ENCODE measurements around the gene CARNS1. TPM values are rescaled to one million over a fixed set of nuclear protein-coding genes. Genes with fewer than 3 reads are reported as not detected.

The CARNS1 gene
- total RNA-seq, 1 donor from 2014 or later = 0.23 TPM

DNA sequence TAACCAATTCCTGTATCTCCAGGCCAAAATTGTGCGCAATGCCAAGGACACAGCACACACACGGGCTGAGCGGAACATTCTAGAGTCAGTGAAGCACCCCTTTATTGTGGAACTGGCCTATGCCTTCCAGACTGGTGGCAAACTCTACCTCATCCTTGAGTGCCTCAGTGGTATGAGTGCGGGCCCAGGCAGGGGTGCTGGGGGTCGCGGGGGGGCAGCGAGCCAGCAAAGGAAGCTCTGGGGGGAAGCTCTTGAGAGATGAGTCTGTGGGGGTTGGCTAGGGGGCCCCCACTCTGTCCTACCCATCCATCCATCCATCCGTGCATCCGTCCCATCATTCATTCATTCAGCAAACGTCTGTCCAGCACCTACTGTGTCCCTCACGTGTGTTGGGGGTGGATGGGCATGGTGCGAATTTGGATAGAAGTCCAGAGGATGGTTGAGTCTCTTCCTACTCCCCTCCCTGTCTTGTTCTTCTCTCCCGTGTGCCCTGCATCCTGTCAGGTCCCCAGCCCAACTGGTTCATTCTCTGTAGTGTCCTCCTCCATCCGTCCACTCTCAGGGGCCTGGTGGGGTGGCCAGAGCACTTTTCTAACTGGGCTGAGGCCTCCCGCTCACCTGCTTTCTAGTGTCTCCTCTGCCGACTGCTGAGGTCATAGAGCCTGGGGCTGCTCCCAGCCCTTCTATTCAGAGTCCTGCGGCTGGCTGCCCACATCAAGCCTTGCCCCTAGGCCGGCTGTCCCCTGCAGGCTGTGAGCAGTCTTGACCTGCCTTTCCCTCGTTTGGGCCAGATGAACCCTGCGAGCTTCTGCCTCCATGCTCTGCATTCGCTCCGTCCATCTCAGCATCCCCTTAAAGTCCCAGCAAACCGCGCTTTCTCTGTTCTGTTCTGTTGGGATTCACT lies 16.1 kb downstream of the CARNS1 start:
- no peaks in the 10 kb centered on the region for H3K9me3 Mint-ChIP-seq (ENCODE audit: unreplicated experiment)
- no peaks in the 10 kb centered on the region for H3K27me3 Mint-ChIP-seq (ENCODE audit: low read depth, unreplicated experiment)
- H3K27ac Mint-ChIP-seq (ENCODE audit: unreplicated experiment) = peak overlapping the region; percentile 15
- H3K4me3 Mint-ChIP-seq (ENCODE audit: unreplicated experiment) = peak overlapping the region; percentile 45
- Histone ChIP-seq H3K27ac (ENCODE audit: low read depth, low read length) (no peak overlapping the region), H4K20me1 (ENCODE audit: insufficient read depth, low read length) (peaks cover 3% of the 10 kb centered on the region), H2AFZ (ENCODE audit: low read depth, low read length) (no peak overlapping the region), H3K27me3 (ENCODE audit: insufficient read depth, low read length) (no peaks in the 10 kb centered on the region), H3K79me2 (ENCODE audit: insufficient read depth, low read length) (peaks cover 26% of the 10 kb centered on the region), H3K9me3 (ENCODE audit: insufficient read depth, low read depth, low read length) (no peaks in the 10 kb centered on the region), H3K36me3 (ENCODE audit: insufficient read depth, low read length) (peaks cover 8% of the 10 kb centered on the region), H3K4me2 (ENCODE audit: low read length) (no peak overlapping the region), H3K4me1 (ENCODE audit: insufficient read depth, low read length) (peaks cover 19% of the 10 kb centered on the region), H3K9ac (ENCODE audit: low read length) (no peak overlapping the region), H3K4me3 (ENCODE audit: insufficient read depth, low read depth, low read length) (no peak overlapping the region)
- FAIRE-seq (no peak), DNase-seq (ENCODE audit: low read depth) (no peak)
- TF ChIP-seq, protein P1, sequence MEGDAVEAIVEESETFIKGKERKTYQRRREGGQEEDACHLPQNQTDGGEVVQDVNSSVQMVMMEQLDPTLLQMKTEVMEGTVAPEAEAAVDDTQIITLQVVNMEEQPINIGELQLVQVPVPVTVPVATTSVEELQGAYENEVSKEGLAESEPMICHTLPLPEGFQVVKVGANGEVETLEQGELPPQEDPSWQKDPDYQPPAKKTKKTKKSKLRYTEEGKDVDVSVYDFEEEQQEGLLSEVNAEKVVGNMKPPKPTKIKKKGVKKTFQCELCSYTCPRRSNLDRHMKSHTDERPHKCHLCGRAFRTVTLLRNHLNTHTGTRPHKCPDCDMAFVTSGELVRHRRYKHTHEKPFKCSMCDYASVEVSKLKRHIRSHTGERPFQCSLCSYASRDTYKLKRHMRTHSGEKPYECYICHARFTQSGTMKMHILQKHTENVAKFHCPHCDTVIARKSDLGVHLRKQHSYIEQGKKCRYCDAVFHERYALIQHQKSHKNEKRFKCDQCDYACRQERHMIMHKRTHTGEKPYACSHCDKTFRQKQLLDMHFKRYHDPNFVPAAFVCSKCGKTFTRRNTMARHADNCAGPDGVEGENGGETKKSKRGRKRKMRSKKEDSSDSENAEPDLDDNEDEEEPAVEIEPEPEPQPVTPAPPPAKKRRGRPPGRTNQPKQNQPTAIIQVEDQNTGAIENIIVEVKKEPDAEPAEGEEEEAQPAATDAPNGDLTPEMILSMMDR (IDR thresholded peaks at IDR 0.05; ENCODE audit: insufficient read depth, low read depth, low read length) = no peak
- peaks cover 8% of the 10 kb centered on the region for H3K36me3 Mint-ChIP-seq (ENCODE audit: low read depth, unreplicated experiment)
- H3K4me1 Mint-ChIP-seq (ENCODE audit: low read depth, unreplicated experiment) = peaks cover 2% of the 10 kb centered on the region

DNA sequence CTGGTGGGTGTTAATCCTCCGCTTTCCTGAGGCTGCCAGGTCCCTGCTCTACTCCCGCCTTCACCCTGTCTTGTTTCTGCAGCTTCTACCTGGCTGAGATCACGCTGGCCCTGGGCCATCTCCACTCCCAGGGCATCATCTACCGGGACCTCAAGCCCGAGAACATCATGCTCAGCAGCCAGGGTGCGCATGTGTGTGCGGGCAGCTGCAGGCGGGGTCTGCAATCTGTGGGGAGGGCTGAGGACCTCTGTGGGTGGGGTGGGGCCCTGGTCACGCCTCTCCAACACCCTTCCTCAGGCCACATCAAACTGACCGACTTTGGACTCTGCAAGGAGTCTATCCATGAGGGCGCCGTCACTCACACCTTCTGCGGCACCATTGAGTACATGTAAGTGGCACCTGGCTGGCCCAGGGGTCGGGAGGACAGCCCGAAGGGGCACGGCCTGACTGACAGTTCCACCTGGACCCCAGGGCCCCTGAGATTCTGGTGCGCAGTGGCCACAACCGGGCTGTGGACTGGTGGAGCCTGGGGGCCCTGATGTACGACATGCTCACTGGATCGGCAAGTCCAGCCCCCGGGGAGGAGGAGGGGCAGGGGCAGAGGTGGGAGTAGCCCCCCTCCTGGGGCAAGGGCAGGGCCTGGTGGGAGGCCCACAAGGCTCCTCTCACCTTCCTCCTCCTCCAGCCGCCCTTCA lies 17.3 kb downstream of the CARNS1 start:
- Histone ChIP-seq H4K20me1 (ENCODE audit: insufficient read depth, low read length) (peaks cover 3% of the 10 kb centered on the region), H3K27ac (ENCODE audit: low read depth, low read length) (no peak overlapping the region), H3K79me2 (ENCODE audit: insufficient read depth, low read length) (peaks cover 26% of the 10 kb centered on the region), H3K4me1 (ENCODE audit: insufficient read depth, low read length) (peaks cover 23% of the 10 kb centered on the region), H3K4me3 (ENCODE audit: insufficient read depth, low read depth, low read length) (no peak overlapping the region), H3K9ac (ENCODE audit: low read length) (no peak overlapping the region), H3K27me3 (ENCODE audit: insufficient read depth, low read length) (no peaks in the 10 kb centered on the region), H3K9me3 (ENCODE audit: insufficient read depth, low read depth, low read length) (no peaks in the 10 kb centered on the region), H2AFZ (ENCODE audit: low read depth, low read length) (no peak overlapping the region), H3K4me2 (ENCODE audit: low read length) (no peak overlapping the region), H3K36me3 (ENCODE audit: insufficient read depth, low read length) (peaks cover 8% of the 10 kb centered on the region)
- Mint-ChIP-seq H3K36me3 (ENCODE audit: low read depth, unreplicated experiment) (peaks cover 8% of the 10 kb centered on the region), H3K27ac (ENCODE audit: unreplicated experiment) (no peak overlapping the region), H3K27me3 (ENCODE audit: low read depth, unreplicated experiment) (no peaks in the 10 kb centered on the region), H3K4me3 (ENCODE audit: unreplicated experiment) (no peak overlapping the region), H3K4me1 (ENCODE audit: low read depth, unreplicated experiment) (peaks cover 2% of the 10 kb centered on the region), H3K9me3 (ENCODE audit: unreplicated experiment) (no peaks in the 10 kb centered on the region)
- DNase-seq (ENCODE audit: low read depth) (no peak), FAIRE-seq (no peak)
- no peak for TF ChIP-seq EZH2 (IDR thresholded peaks at IDR 0.05; ENCODE audit: insufficient read depth, low read length)
- TF ChIP-seq, protein P1 (IDR thresholded peaks at IDR 0.05; ENCODE audit: insufficient read depth, low read depth, low read length) = no peak

Data from astrocyte (in vitro differentiated cells and primary cell).